PC-9 (cell line): ENCODE results near the gene RB1. TPM values are rescaled to one million over a fixed set of nuclear protein-coding genes. Genes with fewer than 3 reads are reported as not detected.

Experiments
- BruUV-seq: library from RNA; stranded (reverse); fragments of 400-500 nt; replicated peaks from 2 replicates; lab custom pipeline; 2021; lab: Mats Ljungman, UMichigan
- CTCF ChIA-PET: fragments of 300-600 bp; sonication (Branson Sonifier 250); formaldehyde crosslinking; loops from one replicate; lab custom pipeline; 2022; ENCODE audit warnings: antibody characterized with exemption; lab: Charles Lee
- POLR2A ChIA-PET: fragments of 300-600 bp; sonication (Branson Sonifier 250); formaldehyde crosslinking; loops from one replicate; lab custom pipeline; 2022; ENCODE audit warnings: antibody characterized with exemption; ENCODE audit not compliant: unreplicated experiment; lab: Charles Lee
- DNase-seq, 2 experiments: peaks; one replicate each; pipeline versions ENCODE4 v3.0.0 to v3.0.0-alpha.2; 2015 to 2022; ENCODE audit warnings: mixed read lengths in 1 of 2
- H2AFZ ChIP-seq: fragments of 200-600 bp; sonication (generic); 2 replicates; pipeline ENCODE4 v1.8.1; 2017; ENCODE audit warnings: antibody characterized with exemption
- H3F3A ChIP-seq: fragments of 200-600 bp; sonication (generic); 2 replicates; pipeline ENCODE4 v1.8.1; 2017; ENCODE audit warnings: antibody characterized with exemption, mild to moderate bottlenecking, low read depth; ENCODE audit not compliant: insufficient read depth
- H3K27ac ChIP-seq: fragments of 200-600 bp; sonication (generic); 2 replicates; pipeline ENCODE4 v1.6.1; 2016; ENCODE audit warnings: mixed run types
- H3K27me3 ChIP-seq: fragments of 200-600 bp; sonication (generic); 2 replicates; pipeline ENCODE4 v1.6.1; 2016; ENCODE audit warnings: low read depth, mixed run types; ENCODE audit not compliant: insufficient read depth
- H3K36me3 ChIP-seq: fragments of 200-600 bp; sonication (generic); 2 replicates; pipeline ENCODE4 v1.6.1; 2016; ENCODE audit warnings: low read depth, mixed run types
- H3K4me1 ChIP-seq: fragments of 200-600 bp; sonication (generic); replicated peaks from 2 replicates; pipeline ENCODE4 v1.6.1; 2016; ENCODE audit warnings: mixed run types; ENCODE audit not compliant: insufficient read depth
- H3K4me2 ChIP-seq: fragments of 200-600 bp; sonication (generic); 2 replicates; pipeline ENCODE4 v1.6.1; 2017; ENCODE audit warnings: mixed run types
- H3K4me3 ChIP-seq: fragments of 200-600 bp; sonication (generic); 2 replicates; pipeline ENCODE4 v1.6.1; 2016; ENCODE audit warnings: mixed run types
- H3K79me2 ChIP-seq: fragments of 200-600 bp; sonication (generic); 2 replicates; pipeline ENCODE4 v1.6.1; 2017; ENCODE audit warnings: low read depth, mixed run types
- H3K9me2 ChIP-seq: fragments of 200-600 bp; sonication (generic); 2 replicates; pipeline ENCODE4 v1.8.1; 2017; ENCODE audit warnings: mild to moderate bottlenecking; ENCODE audit not compliant: insufficient read depth
- H3K9me3 ChIP-seq: fragments of 200-600 bp; sonication (generic); 2 replicates; pipeline ENCODE4 v1.8.1; 2016; ENCODE audit warnings: low read depth; ENCODE audit not compliant: insufficient read depth
- H4K20me1 ChIP-seq: fragments of 200-600 bp; sonication (generic); 2 replicates; pipeline ENCODE4 v1.8.1; 2017; ENCODE audit not compliant: insufficient read depth
- EZH2 ChIP-seq: fragments of 200-600 bp; sonication (generic); IDR thresholded peaks from 2 replicates; pipeline ENCODE4 v1.8.0; 2017; ENCODE audit warnings: antibody characterized with exemption, low read depth
- intact Hi-C: fragments of 100-400 bp; cut with micrococcal nuclease; formaldehyde crosslinking; loops from one replicate; pipeline ENCODE4 v1.10.0; 2022; ENCODE audit not compliant: unreplicated experiment
- total RNA-seq: library from RNA; stranded (reverse); gene quantifications from 2 replicates; pipeline ENCODE4 v1.2.3, GENCODE V29; 2021
- TF ChIP-seq, protein P1 (sequence below): fragments of 200-600 bp; sonication (generic); conservative IDR thresholded peaks from 2 replicates; pipeline ENCODE4 v1.6.1; 2017; ENCODE audit warnings: mixed run types, antibody characterized with exemption, mild to moderate bottlenecking, moderate library complexity

RB1 gene
- total RNA-seq, 1 experiment from 2014 or later, result 23.7 TPM

DNA sequence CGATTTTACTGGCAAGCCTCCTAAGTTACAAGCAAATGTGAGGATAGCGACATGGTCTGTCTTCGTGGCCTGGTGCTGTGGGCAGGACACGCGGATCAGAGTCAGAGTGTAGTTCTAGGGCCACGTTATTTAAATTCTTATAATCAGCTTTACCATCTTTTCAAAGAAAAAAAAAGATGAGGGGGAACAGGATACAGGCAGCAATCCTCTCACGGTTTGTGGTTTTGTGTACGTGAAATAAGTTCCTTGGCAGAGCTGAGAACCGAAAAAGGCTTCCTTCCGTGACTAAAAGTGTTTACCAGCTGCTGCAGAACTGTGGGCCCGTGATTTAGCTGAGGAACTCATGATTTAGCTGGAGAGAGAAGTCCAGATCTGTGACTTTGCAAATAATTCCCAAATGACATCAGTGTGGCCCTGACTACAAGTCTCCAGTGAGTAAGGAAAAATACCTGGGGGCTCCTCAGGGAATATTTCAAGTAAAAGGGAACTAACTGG, 202.1 kb downstream of the RB1 start:
- Histone ChIP-seq H3K9me3 (no peaks in the 10 kb centered on the region; the same call in 1 of the 2 replicates), H3K79me2 (no peaks in the 10 kb centered on the region), H3K9me2 (no peaks in the 10 kb centered on the region), H3K27ac (no peak overlapping the region), H3K4me3 (no peak overlapping the region), H2AFZ (no peak overlapping the region), H3K27me3 (no peaks in the 10 kb centered on the region), H4K20me1 (no peaks in the 10 kb centered on the region), H3K36me3 (no peaks in the 10 kb centered on the region), H3K4me1 (peaks cover 7% of the 10 kb centered on the region), H3F3A (peaks cover 5% of the 10 kb centered on the region; the same call in 1 of the 2 replicates), H3K4me2 (no peak overlapping the region)
- TF ChIP-seq EZH2, result no peak
- TF ChIP-seq, protein P1, sequence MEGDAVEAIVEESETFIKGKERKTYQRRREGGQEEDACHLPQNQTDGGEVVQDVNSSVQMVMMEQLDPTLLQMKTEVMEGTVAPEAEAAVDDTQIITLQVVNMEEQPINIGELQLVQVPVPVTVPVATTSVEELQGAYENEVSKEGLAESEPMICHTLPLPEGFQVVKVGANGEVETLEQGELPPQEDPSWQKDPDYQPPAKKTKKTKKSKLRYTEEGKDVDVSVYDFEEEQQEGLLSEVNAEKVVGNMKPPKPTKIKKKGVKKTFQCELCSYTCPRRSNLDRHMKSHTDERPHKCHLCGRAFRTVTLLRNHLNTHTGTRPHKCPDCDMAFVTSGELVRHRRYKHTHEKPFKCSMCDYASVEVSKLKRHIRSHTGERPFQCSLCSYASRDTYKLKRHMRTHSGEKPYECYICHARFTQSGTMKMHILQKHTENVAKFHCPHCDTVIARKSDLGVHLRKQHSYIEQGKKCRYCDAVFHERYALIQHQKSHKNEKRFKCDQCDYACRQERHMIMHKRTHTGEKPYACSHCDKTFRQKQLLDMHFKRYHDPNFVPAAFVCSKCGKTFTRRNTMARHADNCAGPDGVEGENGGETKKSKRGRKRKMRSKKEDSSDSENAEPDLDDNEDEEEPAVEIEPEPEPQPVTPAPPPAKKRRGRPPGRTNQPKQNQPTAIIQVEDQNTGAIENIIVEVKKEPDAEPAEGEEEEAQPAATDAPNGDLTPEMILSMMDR, result no peak
- no peak for DNase-seq
- BruUV-seq, result no TSS peak
- intact Hi-C loops, result no loop called here
- CTCF ChIA-PET, result no interaction called here
- POLR2A ChIA-PET, result no interaction called here

DNA sequence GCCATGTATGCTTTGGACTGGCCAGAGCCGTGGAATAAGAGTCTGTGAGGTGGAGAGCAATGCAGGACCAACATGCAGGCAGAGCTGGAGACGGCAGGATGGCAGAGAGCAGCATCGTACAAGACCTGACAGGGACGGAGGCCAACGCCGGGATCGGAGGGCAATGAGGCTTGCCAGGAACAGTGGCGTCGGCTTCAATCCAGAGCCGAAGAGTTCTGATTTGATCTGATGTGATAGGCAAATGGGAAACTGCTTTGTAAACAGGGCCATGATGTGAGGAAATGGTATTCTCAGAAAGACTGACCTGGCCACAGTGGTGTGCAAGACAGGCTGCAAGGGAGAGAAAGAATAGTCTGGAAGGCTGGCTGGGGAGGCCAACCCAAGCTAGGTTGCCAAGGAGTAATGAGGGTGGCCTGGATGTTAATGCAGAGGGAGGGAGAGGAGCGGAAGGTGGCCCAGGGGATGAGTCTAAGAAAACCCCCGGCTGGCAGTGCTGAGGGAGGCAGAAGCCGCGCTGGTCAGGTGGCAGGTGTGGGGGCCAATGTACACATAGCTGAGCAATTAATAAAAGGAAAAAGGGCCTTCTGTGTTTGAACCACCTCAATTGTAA, 202.6 kb downstream of the RB1 start:
- peaks cover 1% of the 10 kb centered on the region; the same call in 1 of the 2 replicates for H3F3A ChIP-seq
- intact Hi-C loops, result no loop called here
- no peak overlapping the region for H3K4me2 ChIP-seq
- no peaks in the 10 kb centered on the region for H3K79me2 ChIP-seq
- no peaks in the 10 kb centered on the region for H3K36me3 ChIP-seq
- no peak overlapping the region for H2AFZ ChIP-seq
- ChIA-PET CTCF (no interaction called here), POLR2A (no interaction called here)
- BruUV-seq, result no TSS peak
- H3K9me3 ChIP-seq, result no peaks in the 10 kb centered on the region; the same call in 1 of the 2 replicates
- no peak overlapping the region for H3K27ac ChIP-seq
- H3K9me2 ChIP-seq, result no peaks in the 10 kb centered on the region
- H3K4me3 ChIP-seq, result no peak overlapping the region
- no peaks in the 10 kb centered on the region for H4K20me1 ChIP-seq
- no peak for TF ChIP-seq EZH2
- TF ChIP-seq, protein P1, result no peak
- peaks cover 2% of the 10 kb centered on the region for H3K4me1 ChIP-seq
- no peak for DNase-seq
- H3K27me3 ChIP-seq, result no peaks in the 10 kb centered on the region

DNA sequence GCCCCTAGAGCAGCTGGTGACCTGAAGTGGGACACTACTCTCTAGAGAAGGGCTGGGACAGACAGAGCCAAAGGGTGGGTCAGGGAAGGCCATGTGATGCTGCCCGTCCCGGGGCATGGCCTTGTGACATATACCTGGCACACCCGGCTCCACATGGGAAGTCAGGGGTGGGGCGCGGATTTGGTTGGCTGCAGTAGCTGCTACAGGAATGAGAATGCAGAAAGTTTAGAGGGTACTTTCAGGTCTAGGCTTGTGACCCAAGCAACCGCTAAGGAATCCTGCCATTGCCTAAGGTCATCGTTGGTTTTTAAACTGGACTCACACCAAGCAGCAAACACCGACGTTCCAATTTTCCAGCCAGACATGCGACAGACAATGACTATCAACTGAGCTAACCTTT, 203.5 kb downstream of the RB1 start:
- H3K9me2 ChIP-seq, result no peaks in the 10 kb centered on the region
- H3K4me2 ChIP-seq, result no peak overlapping the region
- intact Hi-C loops, result no loop called here
- H3F3A ChIP-seq, result no peaks in the 10 kb centered on the region
- H3K4me1 ChIP-seq, result no peaks in the 10 kb centered on the region
- H3K79me2 ChIP-seq, result no peaks in the 10 kb centered on the region
- H3K36me3 ChIP-seq, result no peaks in the 10 kb centered on the region
- H3K27ac ChIP-seq, result no peak overlapping the region
- no peak for TF ChIP-seq EZH2
- TF ChIP-seq, protein P1, result no peak
- no peak for DNase-seq
- H3K4me3 ChIP-seq, result no peak overlapping the region
- H4K20me1 ChIP-seq, result no peaks in the 10 kb centered on the region
- POLR2A ChIA-PET, result no interaction called here
- H3K9me3 ChIP-seq, result no peaks in the 10 kb centered on the region; the same call in 1 of the 2 replicates
- BruUV-seq, result no TSS peak
- H2AFZ ChIP-seq, result no peak overlapping the region
- CTCF ChIA-PET, result no interaction called here
- H3K27me3 ChIP-seq, result no peaks in the 10 kb centered on the region
